Measurements from ENCODE around the gene B3GAT2. TPM values are rescaled to one million over a fixed set of nuclear protein-coding genes. Genes with fewer than 3 reads are reported as not detected.

Gene B3GAT2
- total RNA-seq, 1 experiment from 2014 or later = 0.22 TPM

GRCh38 chr6:70841112-70841511 is 115.7 kb downstream of the B3GAT2 start:
- WGBS (ENCODE audit: extremely low coverage, insufficient read length, low lambda C conversion rate) = no CpG with 5 or more reads among the region's 8 CpGs
- Histone ChIP-seq H4K91ac (ENCODE audit: insufficient read length, low read depth, low read length) (no peak overlapping the region), H3K14ac (ENCODE audit: insufficient read depth, low read length) (no peak overlapping the region), H4K8ac (replicated peaks; ENCODE audit: insufficient read length, low read depth, low read length) (no peak overlapping the region), H3K23ac (ENCODE audit: insufficient read length, low read depth, low read length) (no peak overlapping the region), H3K4me1 (ENCODE audit: insufficient read depth, low read length) (no peaks in the 10 kb centered on the region), H3K23me2 (ENCODE audit: insufficient read length, low read depth, low read length, poor library complexity, severe bottlenecking) (no peaks in the 10 kb centered on the region), H2BK120ac (ENCODE audit: low read depth, low read length, poor library complexity, severe bottlenecking) (no peak overlapping the region), H3K79me1 (ENCODE audit: insufficient read depth, low read depth, low read length, poor library complexity, severe bottlenecking) (no peaks in the 10 kb centered on the region), H2AFZ (ENCODE audit: low read length) (no peak overlapping the region), H3K9me3 (ENCODE audit: control insufficient read depth, low read depth, low read length) (no peaks in the 10 kb centered on the region), H2BK20ac (ENCODE audit: low read depth, low read length, poor library complexity, severe bottlenecking) (no peak overlapping the region), H3T11ph (ENCODE audit: low read length) (no peak overlapping the region), H2BK15ac (ENCODE audit: low read depth, low read length) (no peak overlapping the region), H2BK12ac (ENCODE audit: insufficient read length, low read depth, low read length) (no peak overlapping the region), H2BK5ac (ENCODE audit: insufficient read length, low read length) (no peak overlapping the region), H4K5ac (ENCODE audit: insufficient read length, low read depth, low read length) (no peak overlapping the region), H3K4ac (ENCODE audit: low read depth, low read length) (no peak overlapping the region), H3K56ac (ENCODE audit: insufficient read length, low read depth, low read length) (no peak overlapping the region), H3K79me2 (ENCODE audit: insufficient read depth, low read length) (no peaks in the 10 kb centered on the region), H3K9ac (ENCODE audit: extremely low read depth, insufficient read length, low read length) (no peak overlapping the region), H3K27me3 (ENCODE audit: insufficient read depth, low read length) (no peaks in the 10 kb centered on the region), H4K20me1 (ENCODE audit: control insufficient read depth, insufficient read depth, insufficient read length) (no peaks in the 10 kb centered on the region), H3K4me2 (ENCODE audit: insufficient read depth, insufficient read length, low read length) (no peak overlapping the region), H2AK5ac (ENCODE audit: insufficient read length, low read length) (no peak overlapping the region), H3K27ac (ENCODE audit: insufficient read length, low read depth, low read length) (no peak overlapping the region), H3K18ac (ENCODE audit: insufficient read length, low read depth, low read length) (no peak overlapping the region)
- no peaks in the 10 kb centered on the region for H3K27me3 Mint-ChIP-seq (ENCODE audit: low read depth)
- no peak for TF ChIP-seq CTCF (conservative IDR thresholded peaks at IDR 0.05)
- DNase-seq = no peak
- H3K4me1 Mint-ChIP-seq = peaks cover 4 to 10% of the 10 kb centered on the region in 2 experiments; a peak in 2 of 4 replicates
- peak overlapping the region in 2 of 3 experiments; percentile 20 to 73; a peak in 1 of 7 replicates for H3K27ac Mint-ChIP-seq
- no peaks in the 10 kb centered on the region for H3K36me3 Mint-ChIP-seq (ENCODE audit: insufficient read depth in 1 of 3, low read depth in 3 of 3)
- H3K4me3 Mint-ChIP-seq = no peak overlapping the region
- H3K9me3 Mint-ChIP-seq = no peaks in the 10 kb centered on the region

Measured in H9 (cell line).